Measurements from ENCODE around the gene ASTN1.

ASTN1 gene

GRCh38 chr1:177163844-177164379, 600 bp downstream of the ASTN1 start:
- no peak for DNase-seq

- DNase-seq, result no peak
These were observed 2.3 kb downstream of the ASTN1 start for GRCh38 chr1:177162243-177162642.

GRCh38 chr1:177146499-177146898, 18.0 kb downstream of the ASTN1 start:
- DNase-seq, result no peak

- DNase-seq, result no peak
These were observed 19.1 kb downstream of the ASTN1 start for GRCh38 chr1:177145106-177146070.

- no peak for DNase-seq
These were observed 21.7 kb downstream of the ASTN1 start for GRCh38 chr1:177142791-177143271.

- no peak for DNase-seq
These were observed 22.5 kb downstream of the ASTN1 start for GRCh38 chr1:177142010-177142409.

GRCh38 chr1:177138347-177138746, 26.2 kb downstream of the ASTN1 start:
- DNase-seq, result no peak

- DNase-seq, result no peak
These were observed 26.7 kb downstream of the ASTN1 start for GRCh38 chr1:177137814-177138213.

- no peak for DNase-seq
These were observed 29.3 kb downstream of the ASTN1 start for GRCh38 chr1:177135250-177135649.

- no peak for DNase-seq
These were observed 30.5 kb downstream of the ASTN1 start for GRCh38 chr1:177133977-177134538.

GRCh38 chr1:177132141-177132540, 32.4 kb downstream of the ASTN1 start:
- no peak for DNase-seq

- no peak for DNase-seq
These were observed 32.8 kb downstream of the ASTN1 start for GRCh38 chr1:177131723-177132122.

GRCh38 chr1:177130451-177130945, 34.0 kb downstream of the ASTN1 start:
- no peak for DNase-seq

GRCh38 chr1:177128665-177129281, 35.7 kb downstream of the ASTN1 start:
- no peak for DNase-seq

GRCh38 chr1:177126267-177126666, 38.2 kb downstream of the ASTN1 start:
- DNase-seq, result no peak

GRCh38 chr1:177124577-177125278, 39.8 kb downstream of the ASTN1 start:
- DNase-seq, result no peak

GRCh38 chr1:177122461-177123251, 41.9 kb downstream of the ASTN1 start:
- no peak for DNase-seq

GRCh38 chr1:177119311-177119710, 45.2 kb downstream of the ASTN1 start:
- no peak for DNase-seq

- no peak for DNase-seq
These were observed 45.6 kb downstream of the ASTN1 start for GRCh38 chr1:177118901-177119300.

GRCh38 chr1:177116941-177117340, 47.6 kb downstream of the ASTN1 start:
- DNase-seq, result no peak

- no peak for DNase-seq
These were observed 57.7 kb downstream of the ASTN1 start for GRCh38 chr1:177106614-177107365.
